Sigmoid colon (tissue), 7 donors: Measurements from ENCODE around the gene TMCO6. TPM values are rescaled to one million over a fixed set of nuclear protein-coding genes. Genes with fewer than 3 reads are reported as not detected.
"Not testable (repeated sequence)": the region's sequence is repeated elsewhere in the genome, so short reads cannot be mapped to it uniquely, and the experiment has no call there.

Experiments used
- DNase-seq: peaks from one replicate; pipeline ENCODE4 v3.0.0-alpha.2; 2019
- H3K27ac ChIP-seq, 4 donors: fragments of 200-600 bp; sonication (generic); one replicate each; pipeline ENCODE4 v1.5.1; 2016 to 2019; ENCODE audit warnings: mild to moderate bottlenecking in 1 of 4
- H3K27me3 ChIP-seq, 3 donors: fragments of 200-600 bp; sonication (generic); one replicate each; pipeline ENCODE4 v1.5.1; 2019; ENCODE audit warnings: mild to moderate bottlenecking in 1 of 3
- H3K36me3 ChIP-seq, 4 donors: fragments of 200-600 bp; sonication (generic); one replicate each; pipeline ENCODE4 v1.5.1; 2016 to 2019
- H3K4me1 ChIP-seq, 4 donors: fragments of 200-600 bp; sonication (generic); one replicate each; pipeline ENCODE4 v1.5.1; 2017 to 2019
- H3K4me3 ChIP-seq, 4 donors: fragments of 200-600 bp; sonication (generic); one replicate each; pipeline ENCODE4 v1.5.1; 2017 to 2019; ENCODE audit warnings: mild to moderate bottlenecking in 2 of 4, moderate library complexity in 1 of 4
- H3K9me3 ChIP-seq, 4 donors: fragments of 200-600 bp in 3 of 4; sonication (generic) in 3 of 4; one replicate each; pipeline versions ENCODE4 v1.5.1 to v1.6.1; 2013 to 2019
- CTCF ChIP-seq, 4 experiments: fragments of 450-650 bp in 3 of 4; fragments of 200-600 bp in 1 of 4; IDR thresholded peaks; one replicate each; pipeline ENCODE4 v1.5.1; 2016 to 2019; ENCODE audit warnings: antibody characterized with exemption in 4 of 4, mild to moderate bottlenecking in 3 of 4, moderate library complexity in 2 of 4
- EP300 ChIP-seq, 4 donors: sonication (generic); formaldehyde crosslinking; IDR thresholded peaks; one replicate each; pipeline ENCODE4 v1.6.1; 2017; ENCODE audit warnings: antibody characterized with exemption in 4 of 4
- POLR2A ChIP-seq, 2 donors: fragments of 450-650 bp; IDR thresholded peaks; one replicate each; pipeline ENCODE4 v1.6.1; 2016; ENCODE audit warnings: antibody characterized with exemption in 2 of 2, mild to moderate bottlenecking in 2 of 2, moderate library complexity in 2 of 2
- POLR2AphosphoS5 ChIP-seq, 4 donors: sonication (generic); formaldehyde crosslinking; IDR thresholded peaks; one replicate each; pipeline ENCODE4 v1.6.1; 2017; ENCODE audit warnings: antibody characterized with exemption in 4 of 4
- WGBS, 2 donors: extraction: QIAGEN DNeasy Blood & Tissue Kit; methylation state at CpG; one replicate each; pipeline ENCODE4 v1.1.7; 2013; 5-methylcytosine and 5-hydroxymethylcytosine counted together
- intact Hi-C: fragments of 100-400 bp; cut with DNase I; formaldehyde crosslinking; loops from one replicate; pipeline ENCODE4 v1.15.1; 2023
- polyA plus RNA-seq, 3 donors: library from polyadenylated mRNA; stranded (reverse); fragments of 200-250 nt; gene quantifications; one replicate each; pipeline ENCODE4 v1.2.3, GENCODE V29; 2013
- total RNA-seq, 4 donors: library from RNA; depleted of rRNA; stranded (reverse); fragments of >200 nt; gene quantifications; one replicate each; pipeline ENCODE4 v1.1.0, GENCODE V29; 2016
- donor health status: healthy with polysubstance abuse.
- donor health status: Bipolar disorder and iron deficiency.
- donor health status: healthy.

Gene TMCO6
- total and polyA plus RNA-seq, 7 donors: 3.9 to 40.2 (median 30.5) TPM

DNA sequence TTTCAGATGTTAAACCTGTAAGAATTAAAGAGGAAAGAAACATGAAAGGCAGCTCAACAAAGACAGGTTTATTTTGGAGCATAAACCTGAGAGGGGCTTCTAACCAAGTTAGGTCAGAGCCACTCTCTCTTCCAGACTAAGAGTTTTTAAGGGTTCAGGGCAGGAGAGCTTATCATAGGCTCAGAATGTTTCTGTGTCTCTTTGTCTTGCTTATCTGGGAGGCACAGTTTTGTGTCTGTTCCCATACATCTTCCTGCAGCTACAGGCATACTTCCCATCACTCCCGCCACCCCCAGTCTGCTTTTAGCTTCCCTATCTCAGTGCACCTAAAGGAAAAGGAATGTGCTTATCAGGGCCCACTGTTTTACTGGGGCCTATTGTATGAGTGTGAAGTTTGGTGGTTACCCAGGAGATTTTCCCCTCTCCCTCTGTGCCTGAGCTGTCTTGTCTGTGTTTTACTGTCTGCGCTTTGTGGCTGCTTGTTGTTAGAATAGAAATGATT is 28.2 kb upstream of the TMCO6 start:
- Histone ChIP-seq H3K9me3 (no peaks in the 10 kb centered on the region), H3K27ac (peak overlapping the region; percentile 17 to 55 (median 41)), H3K27me3 (no peaks in the 10 kb centered on the region), H3K36me3 (no peaks in the 10 kb centered on the region), H3K4me3 (no peak overlapping the region), H3K4me1 (no peaks in the 10 kb centered on the region)
- intact Hi-C loops: no loop called here
- TF ChIP-seq POLR2AphosphoS5 (IDR thresholded peaks at IDR 0.05) (no peak), POLR2A (IDR thresholded peaks at IDR 0.05) (no peak), EP300 (IDR thresholded peaks at IDR 0.05) (no peak), CTCF (IDR thresholded peaks at IDR 0.05) (no peak)
- no peak for DNase-seq
- 53 to 63% methylated on average over 2 of the region's 2 CpGs for WGBS, 2 donors

- no peak overlapping the region for H3K4me3 ChIP-seq
- no peaks in the 10 kb centered on the region for H3K36me3 ChIP-seq
- TF ChIP-seq POLR2A (IDR thresholded peaks at IDR 0.05): no peak
- peak in 1 of 4 donors; percentile 21 for TF ChIP-seq POLR2AphosphoS5 (IDR thresholded peaks at IDR 0.05)
- no peak for TF ChIP-seq CTCF (IDR thresholded peaks at IDR 0.05)
- TF ChIP-seq EP300 (IDR thresholded peaks at IDR 0.05): no peak
- H3K9me3 ChIP-seq: no peaks in the 10 kb centered on the region
- 83 to 89% methylated on average over 3 of the region's 3 CpGs for WGBS, 2 donors
- H3K27ac ChIP-seq: no peak overlapping the region
- no peaks in the 10 kb centered on the region for H3K27me3 ChIP-seq
- DNase-seq: no peak
- H3K4me1 ChIP-seq: no peaks in the 10 kb centered on the region
- intact Hi-C loops: no loop called here
Measured at GRCh38 chr5:140622301-140622700, 16.9 kb upstream of the TMCO6 start.

GRCh38 chr5:140623061-140623460 is 16.2 kb upstream of the TMCO6 start:
- H3K4me1 ChIP-seq, H3K9me3 ChIP-seq, H3K4me3 ChIP-seq, DNase-seq, H3K36me3 ChIP-seq, intact Hi-C loops, H3K27me3 ChIP-seq: not testable (repeated sequence)
- peak overlapping the region in 1 of 4 donors; percentile 10 for H3K27ac ChIP-seq

DNA sequence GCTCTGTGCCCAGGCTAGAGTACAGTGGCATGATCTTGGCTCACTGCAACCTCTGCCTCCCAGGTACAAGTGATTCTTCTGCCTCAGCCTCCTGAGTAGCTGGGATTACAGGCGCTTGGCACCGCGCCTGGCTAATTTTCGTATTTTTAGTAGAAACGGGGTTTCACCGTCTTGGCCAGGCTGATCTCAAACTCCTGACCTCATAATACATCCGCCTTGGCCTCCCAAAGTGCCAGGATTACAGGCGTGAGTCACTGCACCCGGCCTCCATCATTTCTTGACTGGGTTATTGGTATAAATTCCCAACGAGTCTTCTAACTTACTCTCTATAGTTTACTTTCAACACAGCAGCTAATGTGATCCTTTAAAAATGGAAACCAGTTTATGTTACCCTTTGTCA is 14.4 kb upstream of the TMCO6 start:
- H3K27me3 ChIP-seq, H3K4me1 ChIP-seq, H3K4me3 ChIP-seq, H3K27ac ChIP-seq, H3K36me3 ChIP-seq, DNase-seq, intact Hi-C loops, H3K9me3 ChIP-seq: not testable (repeated sequence)
- WGBS, 2 donors: 89 to 92% methylated on average over 10 of the region's 10 CpGs

GRCh38 chr5:140627972-140628371 is 11.3 kb upstream of the TMCO6 start:
- Histone ChIP-seq H3K27me3 (no peaks in the 10 kb centered on the region), H3K4me1 (peaks cover 0 to 14% (median 9%) of the 10 kb centered on the region in 4 donors), H3K27ac (no peak overlapping the region), H3K4me3 (no peak overlapping the region), H3K9me3 (no peaks in the 10 kb centered on the region), H3K36me3 (no peaks in the 10 kb centered on the region)
- intact Hi-C loops: no loop called here
- no peak for DNase-seq
- no peak for TF ChIP-seq POLR2A (IDR thresholded peaks at IDR 0.05)
- TF ChIP-seq CTCF (IDR thresholded peaks at IDR 0.05): no peak
- no peak for TF ChIP-seq POLR2AphosphoS5 (IDR thresholded peaks at IDR 0.05)
- no peak for TF ChIP-seq EP300 (IDR thresholded peaks at IDR 0.05)
- WGBS, 2 donors: 92 to 97% methylated on average over 6 of the region's 6 CpGs

DNA sequence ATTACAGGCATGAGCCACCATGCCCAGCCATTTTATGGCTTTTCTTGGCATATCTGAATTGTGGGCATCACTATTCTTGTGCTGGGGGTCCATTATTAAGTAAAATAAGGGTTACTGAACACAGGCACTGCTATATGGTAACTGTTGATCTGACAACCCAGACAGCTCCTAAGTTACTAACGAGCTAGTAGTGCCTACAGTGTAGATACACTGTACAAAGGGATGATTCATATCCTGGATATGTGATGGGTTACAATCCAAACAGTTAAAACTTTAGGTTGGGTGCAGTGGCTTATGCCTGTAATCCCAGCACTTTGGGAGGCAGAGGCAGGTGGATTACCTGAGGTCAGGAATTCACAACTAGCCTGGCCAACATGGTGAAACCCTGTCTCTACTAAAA is 10.5 kb upstream of the TMCO6 start:
- DNase-seq: no peak
- Histone ChIP-seq H3K27ac (no peak overlapping the region), H3K4me3 (no peak overlapping the region), H3K4me1 (peaks cover 0 to 20% (median 15%) of the 10 kb centered on the region in 4 donors), H3K36me3 (no peaks in the 10 kb centered on the region), H3K9me3 (no peaks in the 10 kb centered on the region), H3K27me3 (no peaks in the 10 kb centered on the region)
- 87 to 89% methylated on average over 1 of the region's 1 CpG for WGBS, 2 donors
- TF ChIP-seq POLR2A (IDR thresholded peaks at IDR 0.05): no peak
- no peak for TF ChIP-seq CTCF (IDR thresholded peaks at IDR 0.05)
- no peak for TF ChIP-seq POLR2AphosphoS5 (IDR thresholded peaks at IDR 0.05)
- no peak for TF ChIP-seq EP300 (IDR thresholded peaks at IDR 0.05)
- intact Hi-C loops: no loop called here
